ENCODE data around the gene RPGR. TPM values are rescaled to one million over a fixed set of nuclear protein-coding genes. Genes with fewer than 3 reads are reported as not detected.

RPGR gene
- 10 to 100 TPM; 13.8 to 15.1 (median 14.6) TPM for polyA plus RNA-seq (ENCODE audit: insufficient read length in 3 of 3)

DNA sequence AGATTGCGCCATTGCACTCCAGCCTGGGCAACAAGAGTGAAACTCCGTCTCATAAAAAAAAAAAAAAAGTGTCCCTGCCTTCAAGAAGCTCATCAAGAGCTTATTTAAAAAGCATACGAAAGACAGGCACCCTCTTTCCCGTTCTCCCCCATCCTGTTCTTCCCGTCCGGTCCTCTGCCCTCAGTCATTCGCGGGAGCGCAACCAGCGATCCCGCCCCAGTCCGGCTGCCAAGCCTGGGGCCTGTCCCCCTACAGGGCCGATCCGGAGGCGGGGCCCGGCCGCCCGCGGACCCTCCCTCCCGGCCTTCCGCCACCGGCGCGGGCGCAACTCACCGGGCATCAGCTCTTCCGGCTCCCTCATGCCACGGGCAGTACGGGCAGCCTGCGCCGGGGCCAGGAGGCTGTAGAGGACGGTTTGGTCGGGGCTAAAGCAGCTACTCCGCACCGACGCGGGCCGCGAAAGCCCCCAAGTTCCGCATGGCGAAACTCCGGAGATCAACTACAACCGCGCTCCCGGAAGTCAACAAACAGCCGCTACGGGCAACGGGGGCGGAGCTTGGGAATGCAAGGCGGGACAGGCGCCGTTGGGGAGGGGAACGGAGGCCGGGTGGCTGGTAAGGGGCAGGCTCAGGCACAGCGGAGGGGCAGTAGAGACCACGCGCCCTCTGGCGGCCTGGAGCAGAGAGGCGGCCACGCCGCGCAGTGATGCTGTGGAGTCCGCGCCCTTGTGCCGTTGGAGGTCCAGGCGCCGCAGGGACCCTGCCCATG is at the start of gene RPGR:
Gene RPGR (minus strand): TSS at position 503 of the 768 bp plus-strand sequence. CDS start 142 bp downstream, at position 361.
- peak; percentile 78 to 84 (median 81) for DNase-seq (ENCODE audit: low read depth in 3 of 3, low spot score in 2 of 3)

DNA sequence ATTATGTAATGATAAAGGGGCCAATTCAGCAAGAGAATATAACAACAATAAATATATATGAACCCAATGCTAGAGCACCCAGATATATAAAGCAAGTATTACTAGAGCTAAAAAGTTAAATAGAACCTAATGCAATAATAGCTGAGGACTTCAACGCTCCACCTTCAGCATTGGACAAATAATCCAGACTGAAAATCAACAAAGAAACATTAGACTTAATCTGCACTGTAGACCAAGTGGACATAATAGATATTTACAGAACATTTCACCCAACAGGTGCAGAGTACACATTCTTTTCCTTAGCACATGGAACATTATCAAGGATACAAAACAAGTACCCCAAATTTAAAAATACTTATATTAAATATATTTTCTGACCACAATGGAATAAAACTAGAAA is 49.4 kb upstream of the RPGR start:
- DNase-seq (ENCODE audit: low read depth in 3 of 3, low spot score in 2 of 3): no peak

DNA sequence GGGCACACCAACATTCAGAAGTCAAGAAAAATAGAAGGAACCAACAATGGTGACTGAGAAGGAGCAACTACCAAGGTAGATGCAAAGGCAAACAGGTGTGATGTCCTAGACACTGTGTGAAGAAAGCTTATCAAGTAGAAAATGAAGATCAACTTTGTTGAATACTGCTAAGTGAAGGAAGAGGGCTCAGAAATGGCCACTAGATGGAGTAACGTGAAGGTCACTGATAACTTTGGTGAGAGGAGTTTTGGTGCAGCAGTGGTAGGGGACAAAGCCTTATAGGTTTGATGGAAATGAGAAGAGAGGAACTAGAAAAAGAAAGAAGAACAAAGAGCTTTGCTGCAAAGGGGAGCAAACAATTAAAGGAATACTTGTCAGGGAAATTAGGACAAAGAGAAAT is 48.6 kb upstream of the RPGR start:
- DNase-seq (ENCODE audit: low read depth in 3 of 3, low spot score in 2 of 3): no peak

DNA sequence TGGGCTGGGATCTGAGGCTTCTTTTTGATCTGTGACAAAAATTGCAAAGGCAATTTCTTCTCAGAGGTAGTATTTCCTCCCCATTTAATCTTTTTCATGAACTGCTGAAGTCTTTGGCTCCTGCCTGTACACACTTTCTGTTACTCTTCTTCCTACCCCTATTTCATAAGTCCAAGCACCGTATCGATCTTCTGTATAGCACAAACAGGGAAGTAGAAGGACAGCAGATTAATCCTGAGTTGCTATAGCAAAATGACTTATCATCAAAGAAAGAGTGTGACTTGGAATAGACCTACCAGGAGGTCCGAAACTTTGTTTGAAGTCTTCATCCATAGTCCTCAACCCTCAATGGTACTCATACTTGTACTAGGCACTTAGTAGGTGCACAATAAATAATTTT is 47.1 kb upstream of the RPGR start:
- no peak for DNase-seq (ENCODE audit: low read depth in 3 of 3, low spot score in 2 of 3)

DNA sequence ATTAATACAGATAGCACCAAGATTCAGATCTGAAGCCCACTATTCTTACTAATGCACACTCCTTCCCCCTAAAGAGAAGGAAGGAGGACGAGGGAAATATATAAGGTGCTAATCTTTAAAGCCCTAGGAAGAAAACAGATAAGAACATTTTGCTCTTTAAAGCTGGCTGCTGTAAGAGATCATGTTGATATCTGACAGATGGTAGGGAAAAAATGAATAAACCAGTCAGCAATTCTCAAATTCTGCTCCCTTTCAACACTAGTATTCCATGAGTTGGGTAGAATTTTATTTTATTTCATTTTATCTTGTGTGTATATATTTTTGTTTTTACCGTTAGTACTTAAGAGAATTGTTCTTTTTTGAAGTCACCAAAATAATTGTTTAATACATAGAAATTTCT is 44.3 kb upstream of the RPGR start:
- DNase-seq (ENCODE audit: low read depth in 3 of 3, low spot score in 2 of 3): no peak

DNA sequence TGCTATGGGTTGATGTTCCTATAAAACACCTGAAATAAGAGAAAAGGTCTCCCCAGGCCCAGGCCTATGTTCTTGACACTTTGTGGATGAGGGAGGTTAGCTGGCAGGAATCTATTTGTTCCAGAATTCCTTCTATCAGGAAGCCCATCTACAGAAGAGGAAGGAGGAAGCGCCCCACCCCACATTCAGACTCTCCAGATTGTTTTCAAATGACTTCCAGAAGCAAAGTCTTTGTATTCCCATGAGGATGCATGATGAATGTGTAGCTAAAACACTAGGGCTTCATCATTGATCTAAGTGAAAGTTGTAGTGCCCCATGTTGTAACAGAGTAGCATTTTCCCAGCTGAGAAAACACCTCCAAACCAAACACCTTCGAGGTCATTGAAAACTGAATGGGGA is 41.5 kb upstream of the RPGR start:
- no peak for DNase-seq (ENCODE audit: low read depth in 3 of 3, low spot score in 2 of 3)

DNA sequence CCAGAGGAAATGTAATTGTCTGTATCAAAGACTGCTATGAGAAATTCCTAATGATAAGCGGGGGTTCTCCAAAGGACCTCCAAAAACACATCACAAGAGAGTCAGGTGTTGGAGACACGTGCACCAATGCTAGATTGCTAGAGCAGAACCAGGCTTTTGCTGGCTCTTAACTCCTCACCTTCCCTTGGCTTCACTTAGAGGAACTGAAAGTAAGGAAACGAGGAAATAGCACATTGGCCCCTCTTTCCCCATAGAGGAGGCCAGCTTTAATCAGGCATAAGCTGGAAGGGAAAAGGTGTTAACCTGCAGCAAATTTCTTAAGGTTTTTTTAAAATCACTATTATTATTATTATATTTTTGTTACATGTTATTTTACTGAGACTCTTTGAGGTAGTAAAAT is 38.6 kb upstream of the RPGR start:
- DNase-seq (ENCODE audit: low read depth in 3 of 3, low spot score in 2 of 3): no peak

DNA sequence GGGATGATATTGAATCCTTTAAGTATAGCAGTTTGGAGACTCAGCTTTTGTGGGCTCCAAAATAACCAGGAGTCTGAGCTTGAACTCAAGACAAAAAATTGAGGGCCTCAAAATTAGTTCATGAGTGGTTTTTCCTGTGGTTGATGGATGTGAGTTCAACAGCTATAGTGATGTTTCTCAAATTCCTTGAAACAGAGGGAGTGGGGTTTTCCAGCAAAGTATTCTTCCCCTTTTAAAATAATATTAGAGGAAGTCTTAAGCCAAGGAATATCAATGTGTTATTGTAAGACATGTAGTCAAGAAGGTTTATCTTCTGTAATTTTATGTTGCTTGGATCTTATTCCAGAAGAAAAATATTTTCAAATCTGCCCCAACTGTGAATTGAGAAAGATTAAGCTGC is 35.7 kb upstream of the RPGR start:
- DNase-seq (ENCODE audit: low read depth in 3 of 3, low spot score in 2 of 3): no peak

DNA sequence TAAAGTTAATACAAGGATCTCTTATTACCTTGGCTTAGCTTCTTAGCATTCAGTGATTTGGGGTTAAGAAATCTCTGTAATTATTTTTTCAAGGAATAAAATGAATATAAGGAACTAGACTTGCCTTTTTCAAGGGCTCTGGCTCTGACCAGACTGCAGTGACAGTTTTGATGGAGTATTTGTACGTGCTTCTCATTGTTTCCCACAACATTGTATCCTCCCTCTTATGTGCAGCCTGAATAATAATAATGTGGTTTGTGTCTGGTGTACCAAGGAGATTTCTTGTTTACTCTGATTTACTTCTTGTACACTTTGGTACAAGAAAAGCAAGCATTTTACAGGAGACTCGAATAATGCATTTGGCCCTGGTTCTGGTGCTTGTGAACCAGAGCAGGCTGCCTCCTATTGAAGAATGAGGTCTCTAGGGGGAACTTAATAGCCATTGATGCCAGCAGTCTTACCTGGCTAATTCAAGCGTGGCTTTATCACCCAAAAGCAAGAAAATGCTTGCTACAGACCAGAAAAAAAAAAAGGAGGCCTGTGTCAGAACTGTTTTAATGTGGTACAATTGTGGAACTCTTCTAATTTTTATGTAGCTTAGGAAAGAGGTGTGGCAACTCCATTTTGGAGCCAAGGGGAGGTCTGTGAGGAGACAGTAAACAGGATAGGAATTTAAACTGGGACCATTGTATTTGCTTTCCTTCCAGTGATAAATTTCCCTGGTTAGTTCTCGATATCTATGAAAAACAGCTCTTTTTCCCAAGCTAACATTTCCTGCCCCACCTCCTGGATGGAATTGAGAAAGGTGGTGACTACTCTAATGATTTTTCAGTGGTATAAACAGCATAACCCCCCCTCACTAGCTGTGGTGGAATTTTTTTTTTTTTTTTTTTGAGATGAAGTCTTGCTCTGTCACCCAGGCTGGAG is 30.7 kb upstream of the RPGR start:
- DNase-seq (ENCODE audit: low read depth in 3 of 3, low spot score in 2 of 3): no peak

DNA sequence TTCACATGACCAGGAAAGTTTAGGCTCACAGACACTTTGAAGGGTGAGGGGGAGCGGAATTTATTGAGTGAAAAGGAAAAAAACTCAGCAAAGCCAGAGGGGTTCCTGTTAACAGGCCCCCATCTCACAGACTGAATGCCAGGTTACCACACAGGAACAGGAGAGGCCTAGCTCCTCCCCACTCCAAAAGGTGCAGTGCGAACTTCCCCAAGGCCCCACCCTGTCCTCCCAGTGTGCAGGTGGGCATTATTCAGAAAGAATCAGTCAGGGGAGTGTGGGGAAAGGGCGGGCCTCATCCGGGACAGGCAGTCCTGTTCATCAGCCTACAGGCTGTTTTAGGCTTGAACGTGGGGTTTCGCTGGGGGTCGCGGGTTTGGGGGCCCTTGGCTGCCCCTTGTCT is 29.1 kb upstream of the RPGR start:
- no peak for DNase-seq (ENCODE audit: low read depth in 3 of 3, low spot score in 2 of 3)

DNA sequence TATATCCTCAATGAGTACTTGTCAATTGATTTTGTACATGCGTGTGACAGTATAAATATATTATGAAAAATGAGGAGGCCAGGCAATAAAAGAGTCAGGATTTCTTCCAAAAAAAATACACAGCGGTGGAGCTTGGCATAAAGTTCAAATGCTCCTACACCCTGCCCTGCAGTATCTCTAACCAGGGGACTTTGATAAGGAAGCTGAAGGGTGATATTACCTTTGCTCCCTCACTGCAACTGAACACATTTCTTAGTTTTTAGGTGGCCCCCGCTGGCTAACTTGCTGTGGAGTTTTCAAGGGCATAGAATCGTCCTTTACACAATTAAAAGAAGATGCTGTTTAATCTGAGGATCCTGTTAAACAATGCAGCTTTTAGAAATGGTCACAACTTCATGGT is 25.1 kb upstream of the RPGR start, which contains the start of gene OTC:
Gene OTC (plus strand): TSS at position 243 of the 400 bp plus-strand sequence. CDS start 93 bp downstream, at position 336.
- no peak for DNase-seq (ENCODE audit: low read depth in 3 of 3, low spot score in 2 of 3)

DNA sequence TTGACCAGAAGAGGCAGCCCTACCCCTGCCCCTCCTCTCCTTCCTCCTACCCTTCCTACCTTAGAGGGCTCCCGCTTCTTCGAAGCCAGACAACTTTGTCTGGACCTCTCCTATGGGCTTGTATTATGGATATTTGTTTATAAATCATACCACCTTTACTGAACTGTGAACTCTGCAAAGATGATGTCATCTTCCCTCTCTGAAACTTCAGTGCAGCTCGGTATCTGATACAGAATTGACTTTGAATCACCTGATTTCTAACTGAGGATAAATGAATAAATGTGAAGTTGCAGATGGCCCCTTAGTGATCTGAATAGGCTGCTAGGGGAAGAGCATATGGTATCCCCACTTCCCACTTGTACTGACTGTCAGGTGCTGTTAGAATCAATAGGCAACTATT is 24.0 kb upstream of the RPGR start:
- DNase-seq (ENCODE audit: low read depth in 3 of 3, low spot score in 2 of 3): no peak

DNA sequence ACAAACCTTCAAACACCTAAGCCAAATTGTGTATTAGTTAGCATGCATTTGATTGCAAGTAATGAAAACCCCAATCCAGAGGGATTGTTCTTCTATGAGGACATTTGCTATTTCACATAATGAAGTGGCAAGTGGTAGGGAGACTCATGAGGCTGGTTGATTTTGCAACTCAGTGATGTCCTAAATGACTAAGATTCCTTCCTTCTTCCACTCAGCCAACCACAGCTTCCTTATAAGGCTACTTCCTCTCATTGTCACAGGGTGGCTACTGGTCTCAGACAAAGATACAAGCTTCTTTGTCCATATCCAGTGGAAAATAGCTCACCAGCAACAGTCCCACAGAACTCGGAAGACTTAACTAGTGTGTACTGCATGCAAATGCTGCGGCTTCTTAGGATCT is 19.8 kb upstream of the RPGR start:
- DNase-seq (ENCODE audit: low read depth in 3 of 3, low spot score in 2 of 3): no peak

DNA sequence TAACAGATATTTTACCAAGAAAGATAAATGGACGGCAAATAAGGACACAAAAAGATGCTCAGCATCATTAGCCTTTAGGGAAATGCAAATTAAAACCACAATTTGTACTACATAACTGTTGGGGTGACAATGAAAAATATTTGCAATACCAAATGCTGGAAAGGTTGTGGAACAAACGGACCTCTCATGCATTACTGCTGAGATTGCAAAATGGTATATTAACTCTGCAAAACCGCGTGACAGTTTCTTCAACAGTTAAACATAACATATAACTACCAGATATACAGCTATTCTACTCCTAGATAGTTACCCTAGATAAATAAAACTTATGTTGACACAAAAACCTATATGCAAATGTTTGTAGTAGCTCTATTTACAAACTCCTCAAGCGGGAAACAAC is 18.8 kb upstream of the RPGR start:
- no peak for DNase-seq (ENCODE audit: low read depth in 3 of 3, low spot score in 2 of 3)

- DNase-seq (ENCODE audit: low read depth in 3 of 3, low spot score in 2 of 3): no peak
These were observed 15.8 kb upstream of the RPGR start for GRCh38 chrX:38342853-38343778.

DNA sequence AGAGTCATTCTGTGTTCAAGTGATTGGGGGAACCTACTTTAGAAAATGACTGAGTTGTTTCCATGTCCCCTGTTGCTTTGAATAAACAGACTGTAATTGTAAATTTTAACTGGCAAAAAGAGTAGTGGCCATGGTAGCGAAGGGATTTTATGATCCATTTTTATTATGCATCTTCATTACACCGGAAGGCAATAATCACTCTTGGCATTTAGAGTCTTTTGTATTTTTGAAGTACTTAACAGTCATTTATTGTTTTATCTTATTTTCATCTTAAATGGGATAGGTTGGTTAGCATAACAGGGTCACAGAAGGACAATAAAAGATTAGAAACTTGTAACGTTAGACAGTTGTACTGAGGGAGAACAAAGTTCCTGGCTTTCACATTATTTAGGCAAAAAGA is 14.1 kb upstream of the RPGR start:
- DNase-seq (ENCODE audit: low read depth in 3 of 3, low spot score in 2 of 3): no peak

GRCh38 chrX:38336538-38337240 is 9.4 kb upstream of the RPGR start:
- DNase-seq (ENCODE audit: low read depth in 3 of 3, low spot score in 2 of 3): no peak

- no peak for DNase-seq (ENCODE audit: low read depth in 3 of 3, low spot score in 2 of 3)
These were observed 8.1 kb upstream of the RPGR start for GRCh38 chrX:38335382-38335781.

DNA sequence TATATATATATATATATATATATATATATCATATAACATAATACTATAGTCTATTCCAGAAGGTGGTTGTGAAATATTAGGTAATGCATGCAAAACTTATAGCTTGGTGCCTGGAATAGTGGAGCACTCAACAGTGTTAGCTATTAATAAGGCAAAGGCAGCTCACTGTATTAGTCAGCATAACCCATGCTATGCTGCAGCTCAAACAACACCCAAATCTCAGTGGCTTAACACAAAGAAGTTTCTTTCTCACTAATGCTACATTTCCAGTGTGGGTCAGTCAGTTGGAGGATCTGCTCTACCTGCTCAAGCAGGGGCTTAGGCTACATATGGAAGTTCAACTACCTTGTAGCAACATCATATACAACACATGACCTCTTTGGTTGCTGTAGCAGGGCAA is 5.2 kb upstream of the RPGR start:
- no peak for DNase-seq (ENCODE audit: low read depth in 3 of 3, low spot score in 2 of 3)

DNA sequence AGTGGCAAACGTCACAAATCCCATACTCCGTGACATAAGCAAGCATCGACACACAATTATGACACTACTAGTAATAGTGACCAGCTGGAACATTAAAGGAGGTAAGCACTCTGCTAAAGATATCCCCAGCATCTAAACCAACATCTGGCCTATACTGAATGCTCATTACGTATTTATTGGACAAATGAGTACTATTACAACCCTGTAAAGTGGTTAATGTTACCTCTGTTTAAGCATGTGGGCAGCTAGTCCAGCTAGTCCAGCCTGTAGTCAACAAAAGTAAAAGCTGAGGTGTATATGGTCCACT is 419 bp upstream of the RPGR start:
- DNase-seq (ENCODE audit: low read depth in 3 of 3, low spot score in 2 of 3): no peak

Data from right renal cortex interstitium (tissue), 3 donors.